Measurements from ENCODE around the gene PEAR1. TPM values are rescaled to one million over a fixed set of nuclear protein-coding genes. Genes with fewer than 3 reads are reported as not detected.

Gene PEAR1
- total and polyA plus RNA-seq, 2 of the 4 experiments (the other 2 are of a cell fraction): 2.0 to 44.4 TPM

DNA sequence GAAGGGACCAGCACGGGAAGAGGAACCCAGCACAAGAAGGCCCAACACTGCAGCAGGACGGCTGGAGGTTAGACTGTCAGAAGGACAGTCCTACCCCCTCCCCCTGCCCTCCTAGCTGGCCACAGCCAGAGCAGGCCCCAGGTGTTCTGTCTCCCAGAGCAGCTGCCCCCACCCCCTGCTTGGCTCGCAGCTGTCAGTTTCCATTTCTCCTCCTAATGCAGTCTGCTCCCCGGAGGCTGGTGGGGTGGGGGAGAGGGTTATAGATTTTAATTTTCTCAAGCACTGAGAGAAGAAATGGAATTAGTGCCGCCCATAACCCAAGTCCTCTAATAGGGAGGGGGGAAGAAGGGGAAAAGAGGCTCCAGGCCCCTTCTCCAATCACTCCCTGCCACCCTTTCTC, 13.0 kb upstream of the PEAR1 start:
- no peak overlapping the region for H2BK5ac ChIP-seq (ENCODE audit: low read depth, low read length, poor library complexity, severe bottlenecking)
- no TSS peak for BruUV-seq (replicated peaks)
- H3K9me1 ChIP-seq (ENCODE audit: insufficient read depth, low read length): no peaks in the 10 kb centered on the region
- TF ChIP-seq RCOR1 (IDR thresholded peaks at IDR 0.05; ENCODE audit: insufficient replicate concordance, low read length): no peak
- no peak for TF ChIP-seq FOS (IDR thresholded peaks at IDR 0.05; ENCODE audit: low read depth, low read length)
- TF ChIP-seq CTCF (conservative IDR thresholded peaks at IDR 0.05; ENCODE audit: low read depth, low read length): no peak
- TF ChIP-seq BHLHE40 (IDR thresholded peaks at IDR 0.05; ENCODE audit: low read depth, low read length): no peak
- TF ChIP-seq MXI1 (IDR thresholded peaks at IDR 0.05; ENCODE audit: borderline replicate concordance, low read depth, low read length): no peak
- TF ChIP-seq RFX5 (IDR thresholded peaks at IDR 0.05; ENCODE audit: low read depth, low read length): no peak
- no peak for TF ChIP-seq POLR2A (IDR thresholded peaks at IDR 0.05; ENCODE audit: low read depth, low read length)
- TF ChIP-seq, protein P1, sequence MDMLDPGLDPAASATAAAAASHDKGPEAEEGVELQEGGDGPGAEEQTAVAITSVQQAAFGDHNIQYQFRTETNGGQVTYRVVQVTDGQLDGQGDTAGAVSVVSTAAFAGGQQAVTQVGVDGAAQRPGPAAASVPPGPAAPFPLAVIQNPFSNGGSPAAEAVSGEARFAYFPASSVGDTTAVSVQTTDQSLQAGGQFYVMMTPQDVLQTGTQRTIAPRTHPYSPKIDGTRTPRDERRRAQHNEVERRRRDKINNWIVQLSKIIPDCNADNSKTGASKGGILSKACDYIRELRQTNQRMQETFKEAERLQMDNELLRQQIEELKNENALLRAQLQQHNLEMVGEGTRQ (IDR thresholded peaks at IDR 0.05; ENCODE audit: low read depth, low read length): no peak
- no peak for TF ChIP-seq SMC3 (IDR thresholded peaks at IDR 0.05; ENCODE audit: low read depth, low read length)
- TF ChIP-seq, protein P2, sequence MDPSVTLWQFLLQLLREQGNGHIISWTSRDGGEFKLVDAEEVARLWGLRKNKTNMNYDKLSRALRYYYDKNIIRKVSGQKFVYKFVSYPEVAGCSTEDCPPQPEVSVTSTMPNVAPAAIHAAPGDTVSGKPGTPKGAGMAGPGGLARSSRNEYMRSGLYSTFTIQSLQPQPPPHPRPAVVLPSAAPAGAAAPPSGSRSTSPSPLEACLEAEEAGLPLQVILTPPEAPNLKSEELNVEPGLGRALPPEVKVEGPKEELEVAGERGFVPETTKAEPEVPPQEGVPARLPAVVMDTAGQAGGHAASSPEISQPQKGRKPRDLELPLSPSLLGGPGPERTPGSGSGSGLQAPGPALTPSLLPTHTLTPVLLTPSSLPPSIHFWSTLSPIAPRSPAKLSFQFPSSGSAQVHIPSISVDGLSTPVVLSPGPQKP (IDR thresholded peaks at IDR 0.05; ENCODE audit: borderline replicate concordance, low read depth, low read length): no peak
- TF ChIP-seq MAFK (IDR thresholded peaks at IDR 0.05; ENCODE audit: low read depth, low read length): no peak
- TF ChIP-seq MAZ (IDR thresholded peaks at IDR 0.05; ENCODE audit: borderline replicate concordance, low read depth, low read length): no peak
- ATAC-seq (ENCODE audit: low read depth) (no peak), DNase-seq (no peak)
- H4K8ac ChIP-seq (ENCODE audit: low read depth in 2 of 2, low read length in 2 of 2): no peak overlapping the region
- H3K27me3 ChIP-seq (ENCODE audit: control insufficient read depth, insufficient read depth, low read length): peaks cover 93% of the 10 kb centered on the region
- no peak overlapping the region for H3K4me2 ChIP-seq (ENCODE audit: low read depth, low read length)
- no peak overlapping the region for H3K14ac ChIP-seq (replicated peaks; ENCODE audit: low read depth, low read length)
- no peak overlapping the region for H2BK120ac ChIP-seq (ENCODE audit: low read depth, low read length)
- no peaks in the 10 kb centered on the region for H3K36me3 ChIP-seq (ENCODE audit: control insufficient read depth, insufficient read depth, low read length)
- no peaks in the 10 kb centered on the region for H3K79me1 ChIP-seq (ENCODE audit: low read depth in 1 of 2, low read length in 2 of 2)
- H4K5ac ChIP-seq (ENCODE audit: low read depth, low read length): no peak overlapping the region
- H2BK20ac ChIP-seq (ENCODE audit: low read depth, low read length): no peak overlapping the region
- H3K56ac ChIP-seq (ENCODE audit: extremely low read depth, insufficient read depth, low read length): no peak overlapping the region
- intact Hi-C loops (cut with micrococcal nuclease) (no loop called here), dilution Hi-C loops (cut with HindIII; ENCODE audit: low sequenced_read_pairs, unreplicated experiment) (no loop called here), in situ Hi-C loops (cut with MboI; ENCODE audit: low sequenced_read_pairs) (loop anchor here (10.0 kb wide), 1 partner anchor 186 kb away; no protein-coding TSS in a partner anchor)
- no peak overlapping the region for H3K23ac ChIP-seq (ENCODE audit: low read depth, low read length)
- CTCF ChIA-PET: interaction anchor here (1.1 to 1.2 kb wide), 3 partner anchors 20 to 82 kb away, joined by 4 read pairs; no protein-coding TSS in a partner anchor
- H3K9ac ChIP-seq (ENCODE audit: low read depth, low read length): no peak overlapping the region
- no peak overlapping the region for H3K4ac ChIP-seq (ENCODE audit: low read depth, low read length)
- H2AK9ac ChIP-seq (replicated peaks; ENCODE audit: low read depth, low read length, poor library complexity): no peak overlapping the region
- no CpG with 5 or more reads among the region's 5 CpGs for WGBS, 2 experiments (ENCODE audit: extremely low coverage in 2 of 2, insufficient read length in 1 of 2)
- H4K91ac ChIP-seq (ENCODE audit: insufficient read depth, low read depth, low read length): no peak overlapping the region
- H2AFZ ChIP-seq (replicated peaks; ENCODE audit: low read length, poor library complexity): no peak overlapping the region
- peaks cover 4% of the 10 kb centered on the region; the same call in 1 of the 2 replicates for H4K20me1 ChIP-seq (ENCODE audit: insufficient read depth, low read length)
- no peak overlapping the region for H3K27ac ChIP-seq (ENCODE audit: insufficient read depth, low read length)
- POLR2A ChIA-PET (ENCODE audit: unreplicated experiment): no interaction called here
- H3K4me3 ChIP-seq (ENCODE audit: insufficient read depth, low read depth, low read length): no peak overlapping the region
- no peaks in the 10 kb centered on the region for H3K9me3 ChIP-seq (ENCODE audit: control insufficient read depth, insufficient read depth, low read length)
- no peaks in the 10 kb centered on the region for H3K4me1 ChIP-seq (ENCODE audit: control insufficient read depth, insufficient read depth, low read length)
- no peak overlapping the region for H2BK15ac ChIP-seq (ENCODE audit: low read depth, low read length)
- H3K18ac ChIP-seq (ENCODE audit: low read depth, low read length): no peak overlapping the region
- no peak overlapping the region for H2AK5ac ChIP-seq (ENCODE audit: low read depth, low read length)

Data from IMR-90 (cell line).